ENCODE results near the gene IGSF5.

IGSF5 gene

GRCh38 chr21:39834543-39834942 is 89.6 kb downstream of the IGSF5 start:
- DNase-seq: no peak

GRCh38 chr21:39837861-39838359 is 92.9 kb downstream of the IGSF5 start:
- DNase-seq: no peak

GRCh38 chr21:39840373-39841097 is 95.6 kb downstream of the IGSF5 start:
- no peak for DNase-seq

- DNase-seq: no peak
Measured at GRCh38 chr21:39842741-39843459, 97.9 kb downstream of the IGSF5 start.

- no peak for DNase-seq
Measured at GRCh38 chr21:39843483-39843882, 98.5 kb downstream of the IGSF5 start.

GRCh38 chr21:39843916-39844315 is 98.9 kb downstream of the IGSF5 start:
- no peak for DNase-seq

- DNase-seq: no peak
Measured at GRCh38 chr21:39845571-39846130, 100.7 kb downstream of the IGSF5 start.

- no peak for DNase-seq
Measured at GRCh38 chr21:39847877-39848276, 102.9 kb downstream of the IGSF5 start.

- DNase-seq: no peak
Measured at GRCh38 chr21:39849014-39849655, 104.2 kb downstream of the IGSF5 start.

- DNase-seq: no peak
Measured at GRCh38 chr21:39850333-39850732, 105.3 kb downstream of the IGSF5 start.

- DNase-seq: no peak
Measured at GRCh38 chr21:39851002-39851618, 106.1 kb downstream of the IGSF5 start.

All from NCI-H1105 treated with DMSO at 0.1 percent for 48 hours (cell line).